HG02885 (cell line): Measurements from ENCODE around the gene GPRIN3.

Source experiments
- ATAC-seq: cut with Tn5 transposase; IDR thresholded peaks from one replicate; pipeline ENCODE4 v1.9.1; 2021; ENCODE audit warnings: mild to moderate bottlenecking; ENCODE audit not compliant: unreplicated experiment, poor library complexity

GPRIN3 gene

DNA sequence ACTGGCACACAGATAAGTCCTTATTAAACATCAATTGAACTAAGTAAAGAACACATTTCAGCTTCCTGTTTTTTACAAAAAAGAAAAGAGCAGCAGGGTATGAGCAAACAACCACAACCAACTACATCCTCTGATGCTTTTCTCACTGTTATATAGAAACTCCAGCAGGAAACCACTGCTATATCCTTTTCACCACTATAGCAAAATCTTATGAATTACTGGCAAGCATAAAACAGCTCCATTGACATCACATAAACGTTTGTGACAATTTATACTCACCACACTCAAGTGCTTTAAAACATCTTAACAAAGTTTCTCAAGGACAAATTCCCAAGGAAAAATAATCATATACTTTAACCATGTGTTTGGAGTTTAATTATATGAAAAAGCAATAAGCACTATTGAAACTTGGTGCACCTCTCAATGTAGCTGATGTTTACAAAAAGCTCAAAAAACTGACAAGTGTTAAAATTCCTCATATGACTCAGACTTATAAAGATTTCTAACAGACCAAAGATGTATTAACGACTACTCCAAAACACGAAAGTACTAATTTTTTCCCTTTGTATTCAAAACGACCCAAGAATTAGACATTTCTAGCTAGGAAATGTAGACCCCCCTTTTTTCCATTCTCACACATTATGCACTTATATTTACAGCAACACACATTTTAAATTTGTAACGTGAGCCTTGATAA, 12.9 kb downstream of the GPRIN3 start:
- ATAC-seq: peak; percentile 83

- no peak for ATAC-seq
These were observed 14.3 kb downstream of the GPRIN3 start for GRCh38 chr4:89293299-89293698.

- ATAC-seq: peak; percentile 49
These were observed 16.7 kb downstream of the GPRIN3 start for GRCh38 chr4:89290727-89291516.

DNA sequence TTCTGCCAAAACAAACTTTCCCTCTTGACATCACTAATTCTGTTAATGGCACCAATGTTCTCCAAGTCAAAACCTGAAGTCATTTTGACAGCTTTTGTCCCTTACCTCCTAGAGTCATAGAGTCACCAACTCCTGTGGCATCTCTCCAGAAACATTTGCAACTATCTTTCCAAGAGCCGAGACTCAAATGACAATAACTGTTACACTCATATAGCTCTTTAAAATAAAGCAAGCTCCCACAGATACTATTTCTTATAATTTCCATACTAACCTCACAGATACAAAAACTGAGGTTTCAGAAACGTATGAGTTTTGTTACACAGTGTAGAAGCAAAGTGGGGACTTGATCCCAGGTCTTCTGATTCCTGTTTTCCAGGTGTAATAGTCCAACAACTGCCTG, 18.3 kb downstream of the GPRIN3 start:
- ATAC-seq: no peak

GRCh38 chr4:89288430-89288829, 19.2 kb downstream of the GPRIN3 start:
- no peak for ATAC-seq

DNA sequence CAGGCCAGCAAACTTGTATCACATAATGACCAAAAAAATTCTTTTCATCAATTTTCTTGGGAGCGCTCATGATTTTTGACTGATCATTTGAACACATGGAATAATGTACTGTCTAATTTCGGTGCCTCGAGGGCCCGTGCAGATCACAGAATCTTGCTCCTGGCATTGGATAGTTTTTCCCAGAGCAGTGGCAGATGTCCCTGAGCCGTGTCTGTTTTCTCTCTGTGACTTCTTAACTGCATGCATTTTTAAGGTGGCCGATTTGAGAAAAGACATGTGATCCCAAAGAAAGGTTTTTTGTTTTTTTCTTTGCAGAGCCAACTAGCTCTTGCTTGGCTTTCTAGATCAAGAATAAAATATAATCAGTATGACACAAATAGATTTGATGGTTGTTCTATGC, 19.7 kb downstream of the GPRIN3 start:
- ATAC-seq: no peak

DNA sequence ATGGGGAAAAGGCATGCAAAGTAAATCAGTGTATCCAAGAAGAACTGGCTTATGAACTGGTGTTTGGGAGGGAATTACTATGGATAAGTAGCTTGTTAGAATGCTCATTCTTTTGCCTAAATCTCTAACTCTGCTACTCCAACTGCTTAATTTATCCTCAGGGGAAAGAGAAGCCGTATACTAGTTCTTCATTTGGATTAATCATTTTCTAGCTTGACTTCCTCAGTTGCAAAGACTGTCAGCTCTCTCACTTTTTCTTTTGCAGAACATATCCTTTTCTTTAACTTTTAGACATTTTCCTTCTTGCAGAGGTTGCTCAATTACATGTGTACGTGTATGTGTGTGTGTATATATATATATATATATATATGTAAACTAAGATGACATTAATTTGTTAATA, 21.9 kb downstream of the GPRIN3 start:
- ATAC-seq: no peak

GRCh38 chr4:89284828-89285227, 22.8 kb downstream of the GPRIN3 start:
- no peak for ATAC-seq

DNA sequence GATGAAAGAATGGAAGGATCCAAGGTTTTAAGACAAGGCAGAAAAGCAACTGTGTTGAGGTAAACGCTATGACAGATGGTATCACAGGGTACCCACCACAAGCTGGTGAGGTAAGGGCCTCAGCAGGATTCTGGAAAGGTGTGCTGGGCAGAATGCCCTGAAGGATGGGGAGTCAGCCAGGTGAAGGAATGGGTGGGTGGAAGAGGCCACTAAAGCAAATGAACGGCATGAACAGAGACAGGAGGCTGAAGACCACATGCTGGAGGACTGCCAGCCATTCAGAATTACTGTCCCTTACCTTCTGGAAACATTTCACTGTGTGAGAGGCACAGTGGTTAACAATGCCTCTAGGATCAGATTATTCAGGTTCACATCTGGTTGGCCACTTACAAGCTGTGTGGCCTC, 23.6 kb downstream of the GPRIN3 start:
- ATAC-seq: no peak

GRCh38 chr4:89283226-89284009, 24.2 kb downstream of the GPRIN3 start:
- no peak for ATAC-seq

GRCh38 chr4:89279385-89279784, 28.2 kb downstream of the GPRIN3 start:
- ATAC-seq: no peak

DNA sequence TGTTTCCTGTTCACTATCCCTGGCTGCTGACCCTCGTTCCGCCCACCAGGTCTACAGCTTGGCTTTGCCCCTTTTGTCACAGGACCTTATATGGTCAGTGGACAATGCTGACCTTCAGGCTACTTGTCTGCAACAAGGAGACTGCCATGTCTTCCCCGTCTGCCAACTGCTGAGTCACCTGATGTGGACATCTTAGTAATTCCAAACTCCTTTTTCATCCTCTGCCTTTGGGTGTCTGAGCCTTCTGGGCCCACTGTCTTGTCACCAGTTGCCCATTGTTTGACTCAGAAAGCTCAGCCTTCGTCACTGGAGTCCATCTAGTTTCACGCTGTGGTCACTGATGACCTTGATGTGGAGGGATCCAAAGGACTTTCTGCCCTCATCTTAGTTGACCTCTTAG, 30.2 kb downstream of the GPRIN3 start:
- ATAC-seq: no peak

DNA sequence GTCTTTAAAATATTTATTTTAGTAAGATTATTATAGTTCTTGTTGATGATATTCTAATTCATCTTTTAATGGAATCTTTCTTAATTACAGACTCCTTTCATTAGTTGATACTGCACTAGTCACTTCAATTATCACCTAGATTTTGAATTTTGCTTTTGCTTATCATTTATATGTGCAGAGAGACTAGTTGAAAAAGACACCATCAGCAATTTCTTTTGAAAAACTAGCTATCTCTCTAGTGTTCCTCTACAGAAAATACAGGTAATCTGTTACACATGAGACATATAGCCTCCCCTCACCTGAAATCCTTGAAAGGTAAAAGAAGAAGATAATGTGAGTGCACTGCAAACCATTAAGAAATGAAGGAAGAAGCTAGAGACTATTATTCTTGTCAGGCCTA, 31.3 kb downstream of the GPRIN3 start:
- no peak for ATAC-seq

DNA sequence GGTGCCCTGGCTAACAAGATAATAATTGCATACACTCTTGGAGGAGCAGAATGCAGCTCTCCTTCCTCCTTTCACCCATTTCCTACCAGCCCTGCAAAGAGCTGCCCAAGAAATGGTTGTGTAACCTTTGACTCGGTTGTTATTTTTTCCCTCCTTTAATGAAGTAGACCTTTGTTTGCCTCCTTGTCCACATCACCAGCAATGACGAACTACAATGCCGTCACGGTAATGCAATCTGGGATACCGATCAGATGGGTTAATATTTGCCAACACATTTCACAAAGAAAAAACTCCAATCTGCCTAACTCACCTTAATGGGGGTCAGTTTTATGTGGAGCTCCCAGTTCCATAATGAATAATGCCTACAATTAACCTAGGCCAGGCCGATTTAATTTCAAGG, 32.0 kb downstream of the GPRIN3 start:
- no peak for ATAC-seq

DNA sequence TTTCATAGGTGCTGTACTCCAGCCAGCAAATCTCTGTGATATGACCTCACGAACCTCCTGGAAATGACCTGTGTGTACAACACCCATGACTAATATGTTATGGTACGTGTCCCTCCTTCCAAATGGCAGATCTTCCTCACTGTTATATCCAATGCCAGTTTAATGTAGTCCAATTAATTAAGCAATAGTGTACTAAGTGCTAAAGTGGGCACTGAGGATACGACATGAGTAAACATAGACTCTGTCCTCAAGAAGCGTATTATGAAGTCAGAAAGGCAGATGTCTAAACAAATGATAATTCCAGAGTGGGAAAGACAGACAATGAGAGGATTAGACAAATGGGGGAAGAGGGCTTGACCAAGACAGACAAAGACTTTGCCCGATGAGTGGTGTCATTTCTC, 33.9 kb downstream of the GPRIN3 start:
- no peak for ATAC-seq

DNA sequence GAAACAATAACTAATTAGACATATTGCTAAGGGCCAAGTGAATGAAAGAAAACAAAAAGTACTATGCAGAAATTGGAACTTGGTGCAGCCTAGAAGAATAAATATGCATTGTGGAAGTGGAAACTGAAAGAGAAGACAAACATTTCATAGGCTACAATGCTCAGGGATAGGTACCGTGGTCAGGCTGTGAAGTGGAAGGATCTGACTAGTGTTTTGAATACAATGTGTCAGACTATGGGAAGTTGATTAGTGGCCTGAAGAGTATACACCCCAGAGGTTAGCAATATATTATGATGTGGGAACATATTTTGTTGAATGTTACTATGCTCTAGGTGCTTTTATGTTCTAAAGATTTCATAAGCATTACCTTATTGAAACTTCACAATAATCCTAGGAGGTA, 36.8 kb downstream of the GPRIN3 start:
- ATAC-seq: no peak

- ATAC-seq: no peak
These were observed 38.4 kb downstream of the GPRIN3 start for GRCh38 chr4:89269121-89269666.

- ATAC-seq: no peak
These were observed 38.9 kb downstream of the GPRIN3 start for GRCh38 chr4:89268679-89269078.

DNA sequence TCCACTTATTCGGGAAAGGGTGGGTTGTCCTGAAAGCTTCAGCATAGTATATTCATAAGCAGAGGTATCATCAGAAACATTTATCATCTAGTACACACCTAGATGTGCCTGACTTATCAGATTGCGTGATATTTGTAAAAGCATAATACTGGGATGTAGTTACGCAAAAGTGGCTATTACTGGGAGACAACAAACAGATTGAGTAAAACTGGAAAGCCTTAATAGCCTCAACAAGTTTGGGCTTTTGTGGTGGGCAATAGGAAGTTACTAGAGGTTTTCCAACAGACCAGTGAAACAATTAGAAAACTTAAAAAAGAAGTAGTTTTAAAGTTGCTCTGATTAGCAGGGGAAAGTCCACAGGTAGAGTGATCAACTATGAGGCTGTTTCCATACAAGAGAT, 39.8 kb downstream of the GPRIN3 start:
- no peak for ATAC-seq

DNA sequence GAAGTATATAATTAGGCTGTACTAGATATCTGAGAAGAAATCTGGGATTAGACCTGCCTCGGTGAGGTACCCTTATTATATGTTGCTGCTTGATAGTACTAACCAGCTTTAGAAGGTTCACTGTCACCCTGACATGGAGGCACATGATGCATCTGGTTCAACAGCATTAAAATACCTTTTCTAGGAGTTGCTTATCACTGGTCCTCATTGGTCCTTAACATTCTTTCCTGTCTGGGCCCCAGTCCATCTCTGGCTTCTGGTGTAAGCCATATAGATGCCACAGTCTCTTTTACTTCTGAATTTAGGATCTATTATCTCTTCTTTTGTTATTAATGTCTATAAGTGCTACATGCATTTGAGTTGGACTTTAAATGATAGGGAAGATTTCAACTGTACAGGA, 40.2 kb downstream of the GPRIN3 start:
- no peak for ATAC-seq

- no peak for ATAC-seq
These were observed 41.5 kb downstream of the GPRIN3 start for GRCh38 chr4:89266128-89266527.
